Posterior vena cava (tissue), 2 donors: ENCODE data around the gene TUBB3. TPM values are rescaled to one million over a fixed set of nuclear protein-coding genes. Genes with fewer than 3 reads are reported as not detected.
"Not testable (repeated sequence)": the region's sequence is repeated elsewhere in the genome, so short reads cannot be mapped to it uniquely, and the experiment has no call there.

Source experiments
- DNase-seq: peaks from one replicate; pipeline ENCODE4 v3.0.0-alpha.2; 2020; ENCODE audit warnings: low spot score
- intact Hi-C, 2 donors: fragments of 100-400 bp; cut with DNase I; formaldehyde crosslinking; loops; one replicate each; pipeline versions ENCODE4 v1.14.1 to v1.14.2; 2022 to 2023
- long read RNA-seq, 2 donors: library from polyadenylated mRNA; unstranded; transcript quantifications; one replicate each; pipeline ENCODE4 v2.0.0, GENCODE V29; 2020 to 2021
- total RNA-seq, 2 donors: library from RNA; stranded (reverse); fragmentation: NEBNext Ultra II Directional; extraction: Animal tissue kit (Norgen Biotek cat#: 25700); gene quantifications; one replicate each; pipeline ENCODE4 v1.2.1, GENCODE V29; 2021
- donor health status: DM: yes; HTN: yes; CAD: no.
- donor health status: DM: yes; HTN: yes; CAD: no.

TUBB3 gene
- 10 to 100 TPM in 1 of 2 donors, 1 to 10 TPM in 1; 5.9 to 16.1 TPM for total RNA-seq
- long read RNA-seq, donor 1, partial matches to known transcripts = 1 of 6 reads
- long read RNA-seq, donor 1, other reads (novel, unspliced or antisense) = 2 of 6 reads
- long read RNA-seq, donor 2, transcript TUBB3-201 (4 exons, 1,769 nt) = major isoform, 21 of 28 reads
- long read RNA-seq, donor 2, partial matches to known transcripts = 6 of 28 reads
- long read RNA-seq, donor 2, other reads (novel, unspliced or antisense) = 0 of 28 reads

DNA sequence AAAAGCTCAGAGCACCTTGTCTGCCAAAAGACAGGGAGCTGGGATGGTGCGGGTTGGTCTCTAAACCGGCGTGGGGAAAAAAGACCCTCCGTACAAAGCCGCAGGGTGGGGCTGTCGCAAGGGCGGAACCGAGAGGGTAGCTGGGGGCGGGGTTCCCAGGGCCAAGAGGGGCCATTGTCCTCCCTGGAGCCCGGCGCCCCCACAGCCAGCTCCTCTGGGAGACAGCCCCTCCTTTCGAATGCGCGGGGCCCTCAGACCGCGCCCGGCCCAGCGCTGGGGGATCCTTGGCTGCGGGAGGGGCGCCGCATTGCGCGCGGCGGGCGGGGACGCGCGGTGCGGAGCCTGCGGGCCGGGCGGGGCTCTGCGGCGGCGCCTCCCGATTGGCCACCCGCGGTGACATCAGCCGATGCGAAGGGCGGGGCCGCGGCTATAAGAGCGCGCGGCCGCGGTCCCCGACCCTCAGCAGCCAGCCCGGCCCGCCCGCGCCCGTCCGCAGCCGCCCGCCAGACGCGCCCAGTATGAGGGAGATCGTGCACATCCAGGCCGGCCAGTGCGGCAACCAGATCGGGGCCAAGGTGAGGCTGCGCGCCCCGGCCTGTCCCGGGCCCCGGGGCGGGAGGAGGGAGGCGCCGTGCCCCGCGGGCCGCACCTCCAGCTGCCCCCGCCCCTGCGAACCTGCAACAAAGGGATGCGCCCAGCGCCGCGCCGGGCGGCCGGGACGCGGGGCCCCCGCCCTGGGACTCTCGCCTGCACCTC, at the start of gene TUBB3:
TUBB3 (plus strand) TSS at position 459 of the 756 bp plus-strand sequence; CDS start at position 519, 60 bp downstream.
- DNase-seq = peak; percentile 94
- intact Hi-C loops = no loop called here

GRCh38 chr16:89873972-89874689, 49.0 kb upstream of the TUBB3 start:
- intact Hi-C loops = no loop called here
- peak; percentile 99 for DNase-seq

DNA sequence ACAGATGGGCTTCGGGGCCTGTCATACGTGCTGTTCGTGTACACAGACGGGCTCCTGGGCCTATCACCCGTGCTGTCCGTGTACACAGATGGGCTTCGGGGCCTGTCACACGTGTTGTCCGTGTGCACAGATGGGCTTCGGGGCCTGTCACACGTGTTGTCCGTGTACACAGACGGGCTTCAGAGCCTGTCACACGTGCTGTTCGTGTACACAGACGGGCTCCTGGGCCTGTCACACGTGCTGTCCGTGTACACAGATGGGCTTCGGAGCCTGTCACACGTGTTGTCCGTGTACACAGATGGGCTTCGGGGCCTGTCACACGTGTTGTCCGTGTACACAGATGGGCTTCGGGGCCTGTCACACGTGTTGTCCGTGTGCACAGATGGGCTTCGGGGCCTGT, 44.0 kb upstream of the TUBB3 start:
- intact Hi-C loops = not testable (repeated sequence)

GRCh38 chr16:89880477-89881367, 42.4 kb upstream of the TUBB3 start:
- intact Hi-C loops = no loop called here
- DNase-seq = no peak

More for the DNA sequence above, 44.0 kb upstream of the TUBB3 start:
- not testable (repeated sequence) for DNase-seq

GRCh38 chr16:89881368-89881730, 41.8 kb upstream of the TUBB3 start:
- no peak for DNase-seq
- intact Hi-C loops = no loop called here

DNA sequence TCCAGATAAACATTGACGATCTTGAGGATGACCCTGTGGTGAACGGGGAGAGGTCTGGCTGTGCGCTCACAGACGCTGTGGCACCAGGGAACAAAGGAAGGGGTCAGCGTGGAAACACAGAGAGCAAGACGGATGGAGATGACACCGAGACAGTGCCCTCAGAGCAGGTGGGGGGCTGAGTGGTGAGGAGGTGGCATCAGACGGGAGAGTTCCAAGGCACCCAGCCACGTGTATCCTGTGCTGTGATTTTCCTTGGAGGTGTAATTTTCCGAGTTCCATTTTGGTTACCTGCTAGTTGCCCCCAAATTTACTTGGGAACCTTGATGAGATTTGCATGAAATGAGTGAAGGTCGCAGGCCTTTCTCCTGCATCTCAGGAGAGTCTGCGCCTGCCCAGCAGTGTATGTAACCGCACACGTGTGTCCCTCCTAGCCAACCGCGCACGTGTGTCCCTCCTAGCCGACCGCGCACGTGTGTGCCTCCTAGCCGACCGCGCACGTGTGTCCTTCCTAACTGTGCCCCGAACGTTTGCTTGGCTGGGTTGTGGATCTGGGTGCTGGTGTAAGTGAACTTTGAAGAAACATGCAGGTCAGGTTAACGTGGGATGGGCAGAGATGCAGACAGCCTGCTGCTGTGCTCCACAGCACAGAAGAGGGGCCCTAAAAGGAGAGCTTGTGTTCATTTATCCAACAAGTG, 39.6 kb upstream of the TUBB3 start:
- DNase-seq = no peak
- intact Hi-C loops = no loop called here

- intact Hi-C loops = no loop called here
These were observed 39.1 kb upstream of the TUBB3 start for GRCh38 chr16:89884041-89884421.

GRCh38 chr16:89887243-89887642, 35.9 kb upstream of the TUBB3 start:
- intact Hi-C loops = no loop called here
- no peak for DNase-seq

More at GRCh38 chr16:89884041-89884421, 39.1 kb upstream of the TUBB3 start:
- DNase-seq = no peak

DNA sequence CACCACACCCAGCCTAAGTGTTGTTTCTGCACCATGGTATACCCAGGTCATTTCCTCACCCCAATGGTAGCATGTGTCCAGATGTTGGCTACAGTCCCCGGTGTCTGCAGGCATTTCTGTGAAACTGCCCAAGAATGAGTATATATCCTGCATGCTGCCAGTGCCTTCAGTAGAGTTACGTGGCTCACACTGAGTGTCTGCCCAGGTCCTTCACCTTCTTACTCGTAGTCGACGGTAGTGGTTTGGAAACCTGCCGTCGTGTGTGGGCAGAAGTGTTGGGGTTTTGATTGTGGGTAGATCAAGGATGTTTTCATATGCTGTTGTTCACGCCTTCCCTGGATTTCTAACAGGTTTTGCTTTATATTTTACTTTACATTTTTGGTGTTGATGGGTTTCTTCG, 32.9 kb upstream of the TUBB3 start:
- no peak for DNase-seq
- intact Hi-C loops = no loop called here

DNA sequence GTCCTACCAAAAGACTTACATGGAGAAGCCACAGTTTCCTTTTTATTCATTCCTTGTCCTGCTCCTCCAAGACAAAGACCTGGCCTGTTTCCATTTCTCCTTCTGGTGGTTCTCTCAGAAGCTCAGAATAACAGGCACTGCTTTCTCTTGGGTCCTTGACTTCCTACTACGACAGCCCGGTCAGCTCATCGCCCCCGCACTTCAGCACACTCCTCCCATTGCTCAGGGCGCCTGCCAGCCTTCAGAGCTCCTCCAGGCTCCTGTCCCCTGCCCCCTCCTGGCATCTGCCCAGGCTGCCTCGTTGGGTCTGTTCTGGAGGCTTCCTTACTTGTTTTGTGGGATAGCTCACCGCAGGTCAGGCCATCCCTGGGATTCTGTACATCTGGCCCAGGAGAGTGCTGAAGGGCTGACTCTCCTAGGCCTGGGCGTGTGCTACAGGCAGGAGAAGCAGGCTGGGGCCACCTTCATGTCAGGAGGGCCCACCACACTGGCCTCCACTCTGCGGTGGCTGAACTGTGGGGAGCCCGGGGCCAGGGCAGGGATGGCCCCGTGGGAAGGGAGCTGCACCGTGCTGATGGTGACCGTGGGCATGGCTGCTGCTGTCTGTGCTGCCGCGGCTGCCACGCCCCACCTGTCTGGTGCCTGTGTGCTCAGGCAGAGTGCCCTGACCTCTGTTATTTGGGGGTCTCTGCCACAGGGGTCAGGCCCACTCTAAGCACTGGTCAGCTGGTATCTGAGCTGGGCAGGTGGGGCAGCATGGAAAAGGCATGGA, 32.1 kb upstream of the TUBB3 start:
- intact Hi-C loops = no loop called here
- DNase-seq = no peak

DNA sequence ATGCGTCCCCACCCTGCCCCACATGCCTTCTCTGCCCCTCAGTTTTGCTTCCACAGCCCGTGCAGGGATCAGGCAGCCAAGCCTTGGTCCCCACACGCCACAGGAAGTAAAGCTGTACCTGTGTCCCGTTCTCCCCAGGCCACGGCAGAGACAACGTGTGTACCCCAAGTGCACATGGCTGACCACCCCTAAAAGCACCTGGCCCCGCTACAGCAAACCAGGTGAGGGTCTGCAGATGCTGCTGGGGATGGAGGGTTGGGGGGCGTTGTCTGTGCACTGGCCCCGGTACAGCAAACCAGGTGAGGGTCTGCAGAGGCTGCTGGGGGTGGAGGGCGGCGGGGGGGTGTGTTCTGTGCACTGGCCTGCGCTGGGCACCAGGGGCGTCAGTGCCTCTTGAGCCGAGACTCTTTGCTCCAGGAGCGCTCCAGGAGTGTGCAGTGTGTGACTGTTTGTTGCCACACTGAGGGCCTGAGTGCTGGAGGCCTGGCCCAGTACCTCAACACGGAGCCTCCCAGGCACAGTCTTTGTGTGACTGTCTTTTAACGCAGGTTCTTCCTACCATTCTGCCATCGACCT, 31.0 kb upstream of the TUBB3 start:
- intact Hi-C loops = no loop called here
- no peak for DNase-seq

DNA sequence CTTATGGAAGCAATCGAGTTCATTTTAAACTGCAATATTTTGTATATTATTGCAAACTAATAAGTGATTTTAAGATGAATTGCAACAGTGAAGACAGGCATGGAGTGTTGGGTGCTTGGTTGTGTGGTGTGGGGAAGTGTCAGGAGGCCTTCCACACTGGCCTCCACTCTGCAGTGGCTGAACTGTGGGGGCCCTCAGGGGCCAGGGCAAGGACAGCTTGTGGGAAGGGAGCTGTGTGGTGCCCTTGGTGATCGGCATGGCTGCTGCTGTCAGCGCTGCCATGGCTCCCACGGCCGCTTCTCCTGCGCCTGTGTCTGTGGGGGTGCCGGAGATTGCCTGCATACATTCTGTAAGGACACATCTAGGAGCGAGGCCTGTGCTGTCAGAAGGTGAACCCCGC, 30.5 kb upstream of the TUBB3 start:
- DNase-seq = no peak
- intact Hi-C loops = no loop called here

GRCh38 chr16:89893642-89894548, 29.2 kb upstream of the TUBB3 start:
- intact Hi-C loops = no loop called here
- no peak for DNase-seq

- intact Hi-C loops = no loop called here
- no peak for DNase-seq
These were observed 27.5 kb upstream of the TUBB3 start for GRCh38 chr16:89895482-89896250.

GRCh38 chr16:89897204-89897603, 25.9 kb upstream of the TUBB3 start:
- intact Hi-C loops = no loop called here

More at GRCh38 chr16:89897204-89897603, 25.9 kb upstream of the TUBB3 start:
- no peak for DNase-seq
